ENCODE data around the gene USO1. TPM values are rescaled to one million over a fixed set of nuclear protein-coding genes. Genes with fewer than 3 reads are reported as not detected.
A peak's percentile ranks its signal among the peaks of the same experiment; 100 is the strongest.
"Not testable (repeated sequence)": the region's sequence is repeated elsewhere in the genome, so short reads cannot be mapped to it uniquely, and the experiment has no call there.

The USO1 gene
- total RNA-seq, 1 experiment from 2014 or later, result 65.0 TPM

DNA sequence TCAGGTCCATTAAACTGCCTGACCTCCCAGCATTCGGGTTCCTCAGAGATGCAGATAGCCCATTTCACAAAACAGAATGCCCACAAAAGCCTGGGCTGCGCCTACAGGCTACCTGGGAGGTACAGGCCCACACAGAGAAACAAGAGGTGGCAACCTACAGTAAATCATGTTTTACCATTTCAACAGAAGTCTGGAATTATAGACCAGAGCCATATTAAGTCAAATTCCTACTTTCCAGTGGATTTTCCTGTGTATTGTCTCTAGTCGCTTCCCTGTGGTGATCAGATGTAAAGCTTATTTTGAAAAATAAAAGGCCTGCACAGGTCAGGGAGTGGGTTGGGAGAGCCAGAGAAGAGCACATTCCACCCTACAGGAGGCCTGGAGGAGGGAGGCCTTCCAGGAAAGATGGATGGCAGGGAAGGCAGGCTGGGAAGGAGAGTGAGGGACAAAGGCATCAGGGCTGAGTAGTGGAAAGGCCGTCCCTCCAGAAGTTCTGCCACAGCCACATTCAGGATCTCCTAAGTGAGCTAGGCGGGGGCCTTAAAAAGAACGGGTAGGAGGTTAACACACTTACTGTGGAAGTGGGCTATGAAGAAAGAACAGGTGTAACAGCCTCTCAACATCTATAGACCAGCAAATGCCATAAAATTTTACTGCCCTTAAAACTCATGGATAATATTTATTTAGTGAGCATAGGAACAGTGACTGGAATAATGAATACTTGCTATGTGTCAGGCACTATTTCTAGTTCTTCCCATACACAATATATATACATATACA is 19.0 kb upstream of the USO1 start:
- in situ Hi-C loops (cut with HindIII; ENCODE audit: low sequenced_read_pairs), result no loop called here

DNA sequence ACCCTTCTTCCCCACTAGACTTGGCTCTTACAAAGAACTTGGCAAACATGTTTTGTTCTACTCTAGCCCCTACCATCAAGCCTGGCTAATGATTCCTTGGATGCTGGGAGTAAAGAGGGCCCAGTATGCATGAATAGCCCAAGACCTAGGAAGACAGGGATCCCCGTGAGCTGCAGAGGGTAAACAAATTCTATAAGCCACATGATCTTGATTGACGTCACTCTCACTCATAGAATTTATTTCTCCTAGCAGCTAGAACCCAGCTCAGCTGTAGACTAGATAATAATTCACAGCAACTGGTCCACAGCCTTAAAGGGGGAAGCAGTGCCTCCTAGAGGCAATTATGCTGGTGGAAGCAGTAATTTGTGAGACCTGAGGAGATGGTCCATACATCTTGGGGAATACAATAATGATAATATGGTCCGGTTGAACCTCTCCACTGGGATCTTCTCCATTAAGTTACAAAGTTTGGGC is 16.1 kb upstream of the USO1 start:
- in situ Hi-C loops (cut with HindIII; ENCODE audit: low sequenced_read_pairs), result no loop called here
- no peak for DNase-seq (ENCODE audit: low spot score)

More for the DNA sequence above, 19.0 kb upstream of the USO1 start:
- DNase-seq (ENCODE audit: low spot score), result no peak

DNA sequence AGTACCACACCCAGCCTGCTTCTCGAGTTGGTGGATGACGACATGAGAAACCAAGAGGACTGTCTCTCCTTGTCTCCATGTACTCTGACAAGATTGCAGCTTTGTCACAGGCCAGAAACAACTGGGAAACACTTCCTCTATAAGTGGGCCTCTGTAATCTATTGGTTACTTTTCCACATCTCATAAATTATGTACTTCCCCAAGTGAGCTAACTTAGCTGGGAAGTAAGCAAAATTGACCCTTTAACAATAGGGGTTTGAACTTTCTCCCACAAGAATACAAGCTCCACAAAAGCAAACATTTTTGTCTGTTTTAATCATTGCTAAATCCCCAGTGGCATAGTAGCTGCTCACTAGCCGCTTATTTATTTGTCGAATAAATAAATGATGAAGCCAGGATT is 14.1 kb upstream of the USO1 start:
- no peak for DNase-seq (ENCODE audit: low spot score)
- in situ Hi-C loops (cut with HindIII; ENCODE audit: low sequenced_read_pairs), result no loop called here

DNA sequence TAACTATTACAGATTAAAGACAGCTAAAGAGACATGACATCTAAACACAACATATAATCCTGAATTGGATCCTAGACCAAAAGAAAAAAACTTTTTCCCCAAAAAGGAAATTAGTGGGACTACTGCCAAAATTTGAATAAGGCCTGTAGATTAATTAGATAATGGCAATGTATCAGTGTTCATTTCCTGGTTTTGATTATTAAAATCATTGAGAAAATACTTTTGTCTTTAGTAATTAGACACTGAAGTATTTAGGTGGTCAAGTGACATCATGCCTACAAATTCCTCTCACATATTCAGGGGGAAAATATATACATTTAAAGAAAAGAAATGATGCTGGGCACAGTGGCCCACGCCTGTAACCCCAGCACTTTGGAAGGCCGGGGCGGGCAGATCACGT is 10.4 kb upstream of the USO1 start:
- no peak for DNase-seq (ENCODE audit: low spot score)
- in situ Hi-C loops (cut with HindIII; ENCODE audit: low sequenced_read_pairs), result no loop called here

DNA sequence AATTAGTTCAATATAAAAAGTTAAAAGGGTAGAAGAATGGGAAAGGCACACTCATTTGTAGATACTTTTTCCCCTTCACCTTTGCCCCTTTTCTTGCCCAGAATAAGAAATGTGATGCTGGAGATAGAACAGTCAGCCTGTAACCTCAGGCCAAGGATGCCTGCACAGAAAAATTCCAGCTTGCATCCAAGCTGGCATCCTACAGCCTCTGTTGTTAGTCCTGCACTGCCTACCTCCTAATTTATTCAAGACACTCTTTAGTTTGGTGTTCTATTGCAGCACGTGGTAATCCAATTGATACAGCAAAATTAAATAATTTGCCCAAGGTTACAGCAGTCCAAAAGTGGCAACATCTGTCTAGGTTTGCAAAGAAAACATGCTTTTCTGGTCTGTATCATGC is 9.7 kb upstream of the USO1 start:
- in situ Hi-C loops (cut with HindIII; ENCODE audit: low sequenced_read_pairs), result no loop called here
- DNase-seq (ENCODE audit: low spot score), result no peak

DNA sequence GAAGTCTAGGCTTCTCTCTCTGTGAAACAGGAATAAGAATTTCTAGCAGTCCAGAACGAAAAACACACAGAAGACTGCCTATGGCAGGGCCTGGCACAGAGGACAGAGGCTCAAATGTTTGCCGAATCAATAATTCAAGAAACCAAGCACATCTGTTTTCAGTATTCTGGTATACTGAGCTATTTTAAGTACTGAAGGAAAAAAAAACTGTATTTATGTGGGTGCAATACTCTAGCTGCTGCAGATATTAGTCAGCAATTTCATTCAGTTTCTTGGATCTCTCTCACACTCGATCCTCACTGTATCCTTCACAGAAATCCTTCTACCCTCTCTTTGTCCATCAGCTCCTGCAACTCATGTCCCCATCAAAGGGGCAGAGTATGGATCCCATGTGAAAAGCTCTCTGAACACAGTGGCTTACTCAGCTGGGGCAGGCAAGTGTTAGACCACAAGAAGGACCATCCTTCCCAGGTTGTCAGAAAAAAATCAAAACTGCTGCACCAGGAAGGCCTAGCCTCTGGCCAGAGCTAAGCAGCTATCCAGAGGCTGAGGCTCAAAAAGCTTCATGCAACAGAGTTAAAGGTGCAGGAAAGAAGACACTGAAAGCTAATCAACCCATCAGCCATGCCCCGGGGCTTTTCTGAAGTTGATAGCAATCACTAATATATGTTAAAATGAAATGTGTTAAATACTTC is 9.1 kb upstream of the USO1 start:
- DNase-seq (ENCODE audit: low spot score), result no peak
- in situ Hi-C loops (cut with HindIII; ENCODE audit: low sequenced_read_pairs), result no loop called here

DNA sequence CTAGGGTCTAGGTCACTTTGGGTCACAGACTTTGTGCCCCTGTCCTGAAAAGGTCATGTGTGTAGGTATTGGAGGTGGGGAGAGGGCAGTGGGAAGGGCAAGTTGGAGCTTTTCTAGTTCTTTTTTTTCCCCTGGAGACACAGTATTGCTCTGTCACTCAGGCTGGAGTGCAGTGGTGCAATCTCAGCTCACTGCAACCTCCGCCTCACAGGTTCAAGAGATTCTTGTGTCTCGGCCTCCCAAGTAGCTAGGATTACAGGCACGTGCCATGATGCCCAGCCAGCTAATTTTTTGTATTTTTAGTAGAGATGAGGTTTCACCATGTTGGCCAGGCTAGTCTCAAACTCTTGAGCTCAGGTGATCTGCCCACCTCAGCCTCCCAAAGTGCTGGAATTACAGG is 8.3 kb upstream of the USO1 start:
- in situ Hi-C loops (cut with HindIII; ENCODE audit: low sequenced_read_pairs), result not testable (repeated sequence)

DNA sequence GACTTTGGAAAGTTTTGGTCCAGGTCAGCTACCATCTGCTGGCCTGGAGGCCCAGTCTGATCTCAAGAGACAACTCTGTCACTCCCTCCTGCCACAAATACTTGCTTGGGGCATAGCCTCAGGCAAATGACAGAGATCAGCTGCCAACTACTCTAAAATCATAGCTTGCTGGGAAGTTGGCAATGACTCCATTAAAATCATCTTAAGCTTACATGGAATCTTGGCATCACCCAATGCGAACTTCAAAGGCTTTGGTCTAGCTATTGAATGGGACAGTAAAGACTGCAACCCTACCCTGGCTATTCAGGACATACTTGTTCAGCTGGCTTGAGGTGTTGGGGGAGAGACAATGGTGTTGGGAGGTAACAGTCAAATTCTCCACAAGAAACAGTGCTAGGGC is 7.0 kb upstream of the USO1 start:
- in situ Hi-C loops (cut with HindIII; ENCODE audit: low sequenced_read_pairs), result no loop called here
- no peak for DNase-seq (ENCODE audit: low spot score)

More for the DNA sequence above, 8.3 kb upstream of the USO1 start:
- not testable (repeated sequence) for DNase-seq (ENCODE audit: low spot score)

DNA sequence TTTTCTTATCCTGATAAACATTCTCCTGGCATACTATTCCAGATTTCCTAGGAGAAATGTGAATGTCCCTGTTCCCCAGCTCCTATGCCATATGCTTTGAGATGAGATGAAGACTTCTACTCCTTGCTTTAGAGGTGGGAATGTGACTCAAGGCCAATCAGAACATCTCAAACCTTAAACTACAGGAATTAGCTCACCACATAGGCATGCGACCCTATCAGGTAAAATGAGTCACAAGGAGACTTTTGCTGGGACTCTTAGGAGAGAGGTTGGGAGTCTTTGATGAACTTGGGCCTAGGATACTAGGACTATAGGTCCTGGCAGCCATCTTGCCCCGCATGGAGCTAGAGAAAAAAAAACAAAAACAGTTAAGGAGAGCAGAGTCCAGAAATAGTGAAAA is 5.8 kb upstream of the USO1 start:
- no peak for DNase-seq (ENCODE audit: low spot score)
- in situ Hi-C loops (cut with HindIII; ENCODE audit: low sequenced_read_pairs), result no loop called here

DNA sequence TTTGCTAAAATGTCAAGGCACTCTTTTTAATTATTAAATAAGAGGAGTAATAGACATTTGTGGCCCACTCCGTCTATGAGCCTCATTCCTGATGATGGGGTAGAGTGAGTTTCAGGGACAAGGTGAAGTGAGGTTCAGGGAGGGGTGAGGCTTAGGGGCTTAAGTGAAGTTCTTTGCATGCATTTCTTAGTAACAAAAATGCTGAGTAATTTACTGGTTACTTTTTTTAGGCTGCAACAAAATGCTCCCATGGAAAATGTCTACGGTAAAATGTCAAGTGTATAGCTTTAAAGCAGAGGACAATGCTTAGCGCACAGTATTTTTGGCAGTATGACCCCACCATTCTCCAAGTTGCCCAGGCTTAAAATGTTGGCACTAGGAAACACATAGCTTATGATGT is 2.0 kb upstream of the USO1 start:
- no peak for DNase-seq (ENCODE audit: low spot score)
- in situ Hi-C loops (cut with HindIII; ENCODE audit: low sequenced_read_pairs), result no loop called here

DNA sequence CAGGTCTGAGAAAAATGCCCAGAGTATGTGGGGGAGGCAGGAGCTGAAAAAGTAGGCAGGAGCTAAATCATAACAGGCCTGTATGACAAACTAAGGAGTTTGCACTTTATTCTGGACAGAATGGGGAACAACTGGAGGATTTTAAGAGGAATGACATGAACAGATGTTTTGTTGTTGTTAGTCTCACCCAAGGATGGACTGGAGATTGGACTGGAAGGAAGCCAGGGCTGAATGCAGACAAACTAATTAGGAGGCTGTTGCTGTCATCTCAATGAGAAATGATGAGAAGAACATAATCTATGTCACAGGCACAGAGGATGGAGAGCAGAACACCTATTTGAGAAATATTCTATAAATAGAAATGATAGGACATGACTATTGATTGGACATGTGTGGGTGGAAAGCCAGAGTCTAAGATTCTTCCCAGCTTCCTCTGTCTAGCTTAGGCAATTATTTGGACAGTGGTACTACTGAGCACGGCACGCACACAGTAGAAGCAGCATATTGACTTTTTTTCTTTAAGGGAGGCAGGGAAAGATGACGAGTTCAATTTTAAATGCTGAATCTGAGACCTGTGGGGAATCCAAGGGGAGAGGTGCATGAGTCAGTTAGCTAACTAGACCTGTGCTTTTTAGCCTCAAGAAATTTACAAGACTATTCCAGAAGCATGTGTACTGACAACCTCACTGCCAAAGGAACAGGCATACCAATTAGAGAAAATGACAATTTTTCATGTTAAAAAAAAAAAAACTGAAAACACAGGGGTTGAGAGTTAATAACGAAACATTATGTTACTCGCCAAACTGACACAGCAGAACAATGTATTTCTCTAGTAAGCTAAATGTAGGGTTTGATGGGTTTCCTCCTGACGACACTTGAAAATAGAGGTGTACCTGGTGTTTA is 963 bp upstream of the USO1 start:
- DNase-seq (ENCODE audit: low spot score), result peak; percentile 46
- in situ Hi-C loops (cut with HindIII; ENCODE audit: low sequenced_read_pairs), result no loop called here

DNA sequence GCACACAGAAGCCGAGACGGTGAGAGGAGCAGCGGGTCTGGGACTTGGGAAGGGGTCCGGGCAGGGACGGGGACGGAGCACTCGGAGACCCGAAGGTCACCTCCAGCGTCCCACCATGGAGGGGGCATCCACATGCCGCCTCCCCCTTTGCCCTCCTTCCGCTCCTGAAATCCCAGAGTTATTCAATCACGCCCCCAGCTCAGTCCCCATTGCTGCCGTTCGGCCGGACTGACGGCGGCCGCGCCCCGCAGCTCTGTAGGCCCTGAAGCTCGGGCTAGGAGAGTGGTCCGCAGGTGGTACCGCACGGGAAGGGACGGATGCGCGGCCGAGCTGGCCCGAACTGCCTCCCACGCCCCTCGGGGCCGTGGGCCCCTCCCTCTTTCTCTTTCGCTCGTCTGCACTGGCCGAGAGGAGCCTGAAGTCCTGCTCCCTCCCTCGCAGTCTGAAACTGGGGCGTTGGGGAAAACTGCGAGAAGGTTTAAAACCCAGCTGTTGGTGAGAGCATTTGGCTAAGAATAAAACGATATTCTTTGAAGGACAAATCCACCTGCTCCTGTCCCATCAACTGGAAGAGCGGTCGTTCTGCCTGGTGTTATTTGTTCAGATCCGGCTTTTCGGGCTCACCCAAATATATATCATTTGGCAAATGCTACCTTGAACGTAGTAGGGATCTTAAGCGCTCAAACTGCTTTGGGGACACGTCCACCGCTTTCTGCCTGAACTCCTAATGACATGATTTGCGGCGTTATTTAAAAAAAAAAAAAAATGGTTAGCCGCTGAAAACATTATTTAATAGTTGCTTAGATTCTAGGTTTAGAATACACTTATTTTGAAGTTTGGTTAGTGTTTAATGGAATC is 719 bp downstream of the USO1 start:
- peak; percentile 55 for DNase-seq (ENCODE audit: low spot score)
- in situ Hi-C loops (cut with HindIII; ENCODE audit: low sequenced_read_pairs), result no loop called here

DNA sequence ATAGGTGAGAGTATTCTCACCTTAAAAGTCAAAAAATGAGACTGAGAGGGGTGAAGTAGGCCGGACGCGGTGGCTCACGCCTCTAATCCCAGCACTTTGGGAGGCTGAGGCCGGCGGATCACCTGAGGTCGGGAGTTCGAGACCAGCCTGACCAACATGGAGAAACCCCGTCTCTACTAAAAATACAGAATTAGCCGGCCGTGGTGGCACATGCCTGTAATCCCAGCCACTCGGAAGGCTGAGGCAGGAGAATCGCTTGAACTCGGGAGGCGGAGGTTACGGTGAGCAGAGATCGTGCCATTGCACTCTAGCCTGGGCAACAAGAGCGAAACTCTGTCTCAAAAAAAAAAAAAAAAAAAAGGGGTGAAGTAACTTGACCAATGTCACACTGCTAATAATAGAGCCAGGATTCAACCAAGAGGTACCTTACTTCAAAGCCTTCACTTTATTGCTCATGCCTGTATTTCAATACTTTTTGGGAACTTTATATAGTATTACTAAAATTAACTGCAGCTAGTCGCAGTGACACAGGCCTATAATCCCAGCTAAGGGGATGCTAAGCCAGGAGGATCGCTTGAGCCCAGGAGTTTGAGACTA is 1.7 kb downstream of the USO1 start:
- not testable (repeated sequence) for DNase-seq (ENCODE audit: low spot score)

DNA sequence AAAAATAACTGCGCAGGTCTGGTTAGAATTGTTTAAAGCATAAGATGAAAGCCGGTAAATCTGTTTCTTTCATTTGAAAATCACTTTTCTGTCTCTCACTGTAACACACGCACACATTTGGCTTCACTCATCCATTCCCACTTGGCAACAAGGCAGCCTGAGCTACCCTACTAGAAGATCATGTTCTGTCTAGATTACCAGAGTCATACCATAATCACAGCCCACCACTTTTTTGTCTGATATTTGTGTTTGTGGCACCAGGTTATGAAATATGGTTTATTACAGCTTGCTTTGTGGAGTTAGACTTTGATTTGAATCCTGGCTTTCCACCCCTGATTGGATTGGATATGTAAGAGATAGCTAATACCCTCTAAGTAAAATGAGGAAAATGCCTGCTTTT is 2.2 kb downstream of the USO1 start:
- no peak for DNase-seq (ENCODE audit: low spot score)

More for the DNA sequence above, 1.7 kb downstream of the USO1 start:
- in situ Hi-C loops (cut with HindIII; ENCODE audit: low sequenced_read_pairs), result not testable (repeated sequence)

DNA sequence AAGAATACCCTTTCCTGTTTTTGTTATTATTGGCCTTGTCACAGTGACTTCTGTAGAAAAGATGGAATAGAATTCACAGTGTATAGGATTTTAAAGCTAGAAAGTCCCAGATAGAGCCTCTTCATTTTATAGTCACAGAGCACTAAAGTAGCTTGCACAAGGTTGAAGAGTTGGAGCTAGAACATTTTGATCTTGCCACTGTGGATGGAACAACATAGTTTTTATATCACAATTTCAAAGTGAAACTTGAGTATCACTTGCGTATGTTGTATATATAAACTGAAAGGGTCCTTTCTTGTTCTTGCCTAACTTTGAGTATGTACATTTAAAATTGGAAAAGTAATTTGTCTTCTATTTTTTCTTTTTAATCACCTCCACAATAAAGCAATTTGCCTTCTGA is 2.7 kb downstream of the USO1 start:
- DNase-seq (ENCODE audit: low spot score), result no peak
- in situ Hi-C loops (cut with HindIII; ENCODE audit: low sequenced_read_pairs), result no loop called here

More for the DNA sequence above, 2.2 kb downstream of the USO1 start:
- in situ Hi-C loops (cut with HindIII; ENCODE audit: low sequenced_read_pairs), result no loop called here

DNA sequence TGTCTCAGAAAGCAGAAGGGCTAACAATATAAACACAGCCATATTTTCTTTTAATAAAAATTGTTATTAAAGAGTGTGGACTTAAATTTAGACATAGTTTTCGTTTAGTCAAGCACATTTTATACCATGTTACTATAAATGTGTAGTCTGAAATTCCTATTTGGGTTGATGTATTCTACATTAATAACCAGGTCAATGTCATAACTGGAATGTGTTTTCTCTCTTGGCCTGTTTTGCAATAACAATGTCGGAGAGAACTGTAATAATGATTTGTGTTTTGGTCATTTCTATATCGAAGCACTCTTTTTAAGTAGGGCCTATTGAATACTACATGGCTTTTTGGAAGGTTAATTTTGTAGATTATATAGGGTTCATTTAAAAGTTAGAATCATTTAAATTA is 5.5 kb downstream of the USO1 start:
- in situ Hi-C loops (cut with HindIII; ENCODE audit: low sequenced_read_pairs), result no loop called here
- DNase-seq (ENCODE audit: low spot score), result no peak

DNA sequence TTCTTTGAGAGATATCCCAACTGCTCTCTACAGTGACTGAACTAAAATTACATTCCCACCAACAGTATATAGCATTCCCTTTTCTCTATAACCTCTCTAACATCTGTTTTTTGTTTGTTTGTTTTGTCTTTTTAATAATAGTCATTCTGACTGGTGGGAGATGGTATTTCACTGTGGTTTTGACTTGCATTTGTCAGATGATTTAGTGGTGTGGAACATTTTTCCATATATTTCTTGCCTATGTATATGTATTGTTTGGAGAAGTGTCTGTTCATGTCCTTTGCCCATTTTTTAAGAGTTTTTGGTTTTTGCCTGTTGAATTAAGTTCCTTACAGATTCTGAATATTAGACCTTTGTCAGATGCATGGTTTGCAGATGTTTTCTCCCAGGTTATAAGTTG is 9.0 kb downstream of the USO1 start:
- DNase-seq (ENCODE audit: low spot score), result no peak
- in situ Hi-C loops (cut with HindIII; ENCODE audit: low sequenced_read_pairs), result no loop called here

DNA sequence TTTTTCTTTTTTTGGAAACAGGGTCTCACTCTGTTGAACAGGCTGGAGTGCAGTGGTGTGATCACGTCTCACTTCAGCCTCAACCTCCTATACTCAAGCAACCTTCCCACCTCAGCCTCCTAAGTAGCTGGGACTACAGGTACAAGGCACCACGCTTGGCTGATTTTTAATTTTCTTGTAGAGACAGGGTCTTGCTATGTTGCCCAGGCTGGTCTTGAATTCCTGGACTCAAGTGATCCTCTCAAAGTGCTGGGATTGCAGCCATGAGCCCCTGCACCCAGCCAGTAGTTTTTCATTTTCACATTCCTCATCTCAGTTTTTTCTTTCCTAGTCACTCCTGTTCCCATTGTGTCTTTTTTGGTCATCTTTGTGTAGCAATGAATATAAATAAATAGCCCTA is 11.1 kb downstream of the USO1 start:
- in situ Hi-C loops (cut with HindIII; ENCODE audit: low sequenced_read_pairs), result no loop called here
- DNase-seq (ENCODE audit: low spot score), result no peak

Measured in G401 (cell line).